ENCODE results near the gene HEG1.

The HEG1 gene

GRCh38 chr3:125010393-125010792 is 45.4 kb downstream of the HEG1 start:
- DNase-seq = no peak

DNA sequence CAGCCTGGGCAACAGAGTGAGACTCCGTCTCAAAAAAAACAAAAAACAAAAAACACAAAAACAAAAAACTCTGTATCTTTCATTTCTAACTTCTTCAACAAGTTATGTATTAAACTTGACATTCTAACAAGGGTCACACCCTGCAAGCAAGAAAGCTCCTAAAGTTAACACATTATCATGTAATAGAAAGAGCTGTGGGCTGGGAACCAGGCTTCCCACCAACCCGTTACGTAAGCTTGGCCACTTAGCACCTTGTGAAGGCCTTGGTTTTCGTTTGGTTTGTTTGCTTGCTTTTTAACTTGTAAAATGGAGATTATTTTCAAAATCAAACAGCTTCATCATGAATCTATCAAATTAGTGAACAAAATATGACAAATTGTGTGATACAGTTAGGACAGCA is 47.0 kb downstream of the HEG1 start:
- DNase-seq = no peak

DNA sequence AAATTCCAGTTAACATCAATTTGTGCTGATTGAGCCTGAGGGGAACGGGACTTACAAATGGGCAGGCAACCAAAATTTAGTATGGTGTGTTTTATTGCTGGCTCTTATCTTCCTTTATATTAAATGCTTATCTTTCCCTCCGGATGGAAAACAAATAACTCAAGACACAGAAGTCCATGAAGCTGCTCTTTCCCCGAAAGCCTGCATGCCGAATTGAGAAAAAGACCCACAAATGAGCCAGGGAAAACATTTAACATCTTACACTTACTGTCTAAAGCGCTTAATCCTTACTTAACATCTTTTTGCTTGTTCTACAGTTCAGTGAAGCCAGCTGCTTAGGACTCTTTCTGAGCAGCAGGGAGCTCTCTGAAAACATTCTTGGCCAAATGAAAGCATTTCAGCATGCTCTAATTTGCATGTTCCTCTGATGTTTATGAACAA is 49.5 kb downstream of the HEG1 start:
- DNase-seq = no peak

- DNase-seq = no peak
These were observed 50.1 kb downstream of the HEG1 start for GRCh38 chr3:125005676-125006075.

DNA sequence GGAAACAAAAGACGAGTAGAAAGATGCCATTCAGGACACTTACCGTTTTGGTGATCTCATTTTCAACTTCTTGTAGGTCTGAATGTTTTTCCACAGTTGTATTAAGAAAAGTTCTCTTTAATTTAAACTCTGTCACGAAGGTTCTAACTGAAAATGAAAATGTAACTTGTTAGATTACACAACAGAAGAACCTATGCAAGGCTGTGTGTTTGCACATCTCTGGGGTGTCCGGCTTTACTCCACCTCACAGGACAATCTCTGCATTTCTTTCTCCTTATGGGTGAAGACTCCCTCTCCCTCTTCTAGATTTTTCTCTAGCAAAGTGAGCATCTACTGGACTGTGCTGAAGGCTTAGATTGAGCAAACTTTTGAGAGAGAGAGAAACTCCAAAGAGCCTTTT is 50.6 kb downstream of the HEG1 start:
- no peak for DNase-seq

- DNase-seq = no peak
These were observed 51.8 kb downstream of the HEG1 start for GRCh38 chr3:125003859-125004595.

DNA sequence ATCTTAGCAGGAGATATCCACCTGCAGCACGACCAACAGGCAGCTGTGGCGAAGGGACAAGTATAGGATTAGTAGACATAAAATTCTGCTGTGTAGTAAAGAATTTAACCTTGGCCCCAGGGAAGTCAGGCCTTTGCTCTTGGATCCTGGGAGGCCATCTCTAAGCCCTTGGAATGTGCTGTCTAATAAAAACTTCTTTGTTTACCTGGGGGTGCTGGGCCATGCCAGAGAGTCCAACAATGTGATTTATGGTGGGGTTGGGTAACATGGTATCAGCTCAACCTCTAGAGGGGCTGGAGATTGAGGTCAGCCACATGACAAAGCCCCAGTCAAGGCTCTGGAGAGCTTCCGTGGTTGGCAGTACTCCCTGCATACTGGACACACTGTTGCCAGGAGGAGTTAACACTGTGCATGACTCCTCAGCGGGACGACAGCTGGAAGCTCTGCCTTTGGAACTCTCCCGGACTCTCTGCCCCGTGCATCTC is 52.4 kb downstream of the HEG1 start:
- DNase-seq = peak; percentile 59

GRCh38 chr3:125002414-125003368 is 53.1 kb downstream of the HEG1 start:
- no peak for DNase-seq

DNA sequence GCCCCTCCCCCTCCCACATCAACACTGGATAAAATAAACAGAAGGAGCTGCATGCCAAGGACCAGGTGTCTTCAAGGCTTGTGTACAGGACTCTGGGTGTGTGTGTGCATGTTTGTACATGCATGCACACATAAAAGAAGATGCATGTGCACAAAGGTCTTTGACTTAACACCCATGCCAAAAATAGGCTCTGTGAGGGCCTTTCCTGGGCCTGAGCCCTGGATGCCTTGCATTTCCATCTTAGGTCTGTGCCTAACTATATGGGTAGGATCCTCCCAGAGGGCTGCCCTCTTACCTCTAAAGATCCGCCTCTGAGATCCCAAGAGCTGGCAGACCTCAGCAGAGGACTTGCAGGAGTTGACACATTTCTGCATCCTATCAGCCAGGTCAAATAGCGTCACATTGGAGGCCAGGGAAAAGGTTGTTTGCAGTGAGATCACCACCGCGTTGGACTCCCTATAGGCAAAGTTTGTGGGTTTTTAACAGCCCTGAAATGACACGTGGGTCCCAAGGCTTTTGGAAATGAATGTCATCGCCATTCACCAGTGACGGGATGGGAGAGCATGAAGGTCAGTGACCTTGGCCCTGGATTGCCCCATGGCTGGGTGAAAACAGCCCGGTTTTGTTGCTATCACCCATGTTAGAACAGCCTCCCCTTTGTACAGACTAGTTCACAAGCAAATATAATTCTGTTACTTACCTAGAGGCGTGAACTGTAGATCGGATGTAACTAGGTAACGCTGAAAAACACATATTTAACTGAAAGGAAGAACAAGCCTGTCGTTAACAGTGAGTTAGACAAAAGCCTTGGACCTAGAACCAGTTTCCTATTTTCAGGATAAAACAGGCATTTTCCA is 54.0 kb downstream of the HEG1 start:
- no peak for DNase-seq

DNA sequence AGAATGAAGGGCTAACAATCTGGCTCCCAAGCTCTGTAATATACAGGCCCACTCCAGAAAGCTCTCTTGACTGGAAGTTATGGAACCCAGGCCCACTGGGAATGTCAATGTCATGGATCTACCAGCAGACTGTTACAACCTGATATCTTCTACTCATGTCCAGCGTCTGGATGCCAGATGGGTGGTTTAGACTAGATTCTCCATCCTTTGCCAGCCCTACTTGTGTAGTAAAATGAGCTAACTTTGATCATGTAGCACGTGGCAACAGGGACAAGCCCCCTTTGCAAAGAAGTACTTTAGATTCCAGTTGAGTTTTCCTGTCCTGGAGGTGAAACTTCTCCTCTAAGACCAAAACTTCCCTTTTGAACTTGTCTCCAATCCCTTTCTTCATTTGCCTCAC is 55.1 kb downstream of the HEG1 start:
- DNase-seq = no peak

DNA sequence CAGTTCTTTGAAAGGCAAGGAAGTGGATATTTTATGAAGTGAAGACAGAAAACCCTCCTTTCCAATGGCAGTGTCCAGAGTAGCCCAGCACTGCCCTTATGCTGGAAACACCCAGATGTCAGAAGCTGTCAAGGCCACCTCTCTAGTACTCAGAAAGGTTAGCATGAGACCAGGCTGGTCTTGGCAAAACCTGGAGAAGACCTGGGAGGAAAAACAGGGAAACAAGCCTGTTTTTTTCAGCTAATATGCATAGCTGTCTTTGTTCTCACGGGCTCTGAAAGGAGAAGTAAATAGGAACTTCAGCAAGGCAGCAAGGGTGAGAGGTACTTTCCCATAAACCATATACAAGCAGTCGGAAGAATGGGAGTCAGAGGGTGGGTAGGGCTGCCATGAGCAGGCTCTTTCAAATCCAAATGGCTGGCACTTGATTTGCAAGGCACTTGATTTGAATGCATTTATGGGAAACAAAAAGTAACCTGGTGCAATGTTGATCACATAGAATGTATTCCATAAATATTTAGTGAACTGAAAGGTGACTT is 55.8 kb downstream of the HEG1 start:
- DNase-seq = no peak

GRCh38 chr3:124999317-124999716 is 56.5 kb downstream of the HEG1 start:
- DNase-seq = no peak

- no peak for DNase-seq
These were observed 57.6 kb downstream of the HEG1 start for GRCh38 chr3:124998247-124998630.

DNA sequence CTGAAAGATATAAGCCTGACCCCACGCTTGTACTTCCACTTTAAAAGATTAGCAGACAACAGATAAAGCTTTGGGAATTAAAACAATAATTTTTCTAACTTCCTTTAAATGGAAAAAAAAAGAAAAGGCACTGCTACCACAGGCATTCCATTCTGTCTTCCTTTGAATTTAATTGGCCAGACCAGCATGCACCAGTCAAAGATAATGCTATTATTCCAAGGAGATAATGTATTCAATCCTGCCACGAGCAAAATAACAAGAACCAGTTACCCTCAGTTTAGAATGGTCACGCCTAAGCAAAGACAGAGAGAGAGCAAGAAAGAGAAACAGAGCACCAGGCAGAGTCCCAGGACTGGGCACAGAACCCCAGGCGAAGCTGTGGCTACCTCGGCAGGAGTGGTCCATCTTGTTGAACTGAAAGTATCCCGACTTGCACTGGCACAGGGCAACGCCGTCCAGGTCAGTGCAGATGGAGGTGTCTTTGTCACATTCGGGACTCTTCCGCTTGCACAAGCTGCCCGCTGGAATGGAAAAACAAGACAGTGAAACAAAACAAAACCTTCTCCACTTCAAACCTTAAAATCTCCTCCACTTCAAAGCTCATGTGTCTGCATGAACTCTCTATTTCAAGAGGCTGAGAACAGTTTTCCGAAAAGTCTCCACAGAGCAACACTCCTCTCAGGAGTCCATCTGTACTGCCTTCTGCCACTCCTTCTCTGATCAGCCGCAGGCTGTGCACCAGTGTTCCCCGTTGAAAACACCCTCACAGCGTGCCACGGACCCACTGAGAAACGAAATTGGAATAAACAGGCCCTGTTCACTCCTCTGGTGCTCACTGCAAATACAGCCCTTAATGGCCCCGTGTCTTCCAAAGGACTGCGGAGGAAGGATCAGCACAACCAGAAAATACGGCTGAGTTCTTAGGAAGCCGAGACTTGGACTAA is 58.2 kb downstream of the HEG1 start:
- no peak for DNase-seq

DNA sequence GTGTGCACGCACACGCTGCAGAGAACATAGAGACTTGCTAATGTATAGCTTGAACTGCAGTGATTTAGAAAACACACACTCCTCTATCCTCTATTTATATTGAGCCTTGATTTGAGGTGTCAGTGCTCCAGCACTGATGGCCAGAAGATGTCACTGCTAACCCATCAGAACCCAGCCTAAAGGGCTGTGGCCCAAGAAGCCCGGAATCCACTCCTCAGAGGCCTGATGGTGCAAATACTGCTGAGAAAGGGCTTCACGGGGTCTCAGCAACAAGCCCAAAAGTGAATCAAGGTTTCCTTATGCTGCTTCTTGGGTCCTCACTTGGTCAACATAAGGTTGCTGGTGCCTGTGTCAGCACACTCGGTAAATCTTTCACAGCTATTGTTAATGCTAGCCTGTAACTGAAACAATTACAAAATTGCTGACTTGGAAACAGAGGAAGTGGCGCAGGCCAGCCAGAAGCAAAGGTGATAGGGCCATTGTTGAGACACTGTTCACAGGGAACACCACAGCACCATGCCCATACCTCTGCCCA is 60.3 kb downstream of the HEG1 start:
- DNase-seq = peak; percentile 54

DNA sequence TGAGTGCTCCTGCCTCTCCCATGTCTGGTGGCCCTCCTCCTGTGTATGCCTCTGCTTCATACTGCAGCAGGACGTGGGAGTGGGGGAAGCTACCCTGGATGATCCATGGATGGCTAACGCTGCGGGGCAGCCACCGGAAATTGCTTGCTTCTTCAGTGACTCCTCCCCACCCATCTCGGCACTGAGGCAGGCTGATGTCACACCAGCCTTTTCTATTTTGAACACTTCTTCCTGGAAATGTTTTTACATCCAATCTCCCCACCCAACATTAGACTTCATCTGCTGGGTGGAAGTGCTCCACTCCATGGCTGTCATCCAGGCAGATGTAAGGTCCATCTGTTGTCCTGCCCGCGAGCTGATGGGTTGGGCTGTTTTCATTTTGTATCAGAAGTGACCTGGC is 62.3 kb downstream of the HEG1 start:
- DNase-seq = no peak

DNA sequence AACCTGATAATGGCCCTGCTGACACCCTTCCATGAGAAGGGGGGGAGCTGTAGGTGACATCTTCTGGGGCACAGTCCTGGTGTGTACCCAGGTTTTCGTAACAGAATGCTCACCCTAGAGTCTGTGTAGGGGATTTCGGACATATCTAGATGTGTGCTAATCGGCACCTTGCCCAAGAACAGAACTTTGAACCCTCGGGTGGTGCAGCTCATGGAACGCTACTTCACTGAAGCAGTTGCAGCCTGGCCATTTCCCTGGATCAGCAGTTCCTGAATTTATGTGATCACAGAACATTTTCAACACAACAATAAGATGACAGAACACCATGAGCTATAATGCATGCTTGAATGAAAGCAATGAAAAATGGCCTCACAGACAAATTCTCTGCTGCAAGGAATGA is 63.8 kb downstream of the HEG1 start:
- no peak for DNase-seq

- DNase-seq = peak; percentile 63
These were observed 69.3 kb downstream of the HEG1 start for GRCh38 chr3:124986192-124987143.

DNA sequence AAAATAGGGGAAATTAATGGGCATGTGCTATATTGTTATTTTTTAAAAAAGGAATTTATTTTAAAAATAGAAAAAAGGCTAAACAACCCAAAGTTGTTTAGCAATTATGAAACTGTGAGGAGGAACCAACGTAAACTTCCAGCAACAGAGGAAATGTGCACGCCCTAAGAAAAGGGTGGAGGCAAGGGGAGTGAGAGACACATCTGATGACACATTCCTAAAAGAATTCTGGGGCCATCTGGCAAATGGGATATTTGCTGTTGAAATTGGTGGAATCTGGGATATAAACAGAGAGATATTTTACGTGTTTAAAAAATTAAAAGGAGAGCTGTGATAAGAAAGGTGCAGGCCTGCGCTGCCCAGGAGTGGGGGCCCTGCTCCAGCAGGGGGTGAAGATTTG is 70.4 kb downstream of the HEG1 start:
- DNase-seq = no peak

DNA sequence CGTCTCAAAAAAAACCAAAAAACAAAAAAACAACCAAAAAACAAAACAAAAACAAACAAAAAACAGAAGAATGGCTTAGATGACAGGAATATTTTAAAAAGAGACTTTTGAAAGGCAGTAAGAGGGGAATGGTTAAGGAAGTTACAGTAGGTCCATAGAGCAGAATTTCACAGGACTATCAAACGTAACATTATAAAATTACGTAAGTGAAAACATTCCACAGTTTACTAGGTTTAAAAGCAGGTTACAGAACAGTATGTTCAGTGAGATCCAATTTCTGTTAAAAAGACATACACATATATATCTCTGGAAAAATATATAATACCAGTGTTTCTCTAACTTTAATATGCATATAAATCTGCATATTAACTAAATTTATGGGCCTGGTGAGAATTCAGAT is 71.0 kb downstream of the HEG1 start:
- no peak for DNase-seq

Measured in kidney glomerular epithelial cell (primary cell).